K562 (cell line): ENCODE measurements around the gene CLCF1. TPM values are rescaled to one million over a fixed set of nuclear protein-coding genes. Genes with fewer than 3 reads are reported as not detected.
A peak's percentile ranks its signal among the peaks of the same experiment; 100 is the strongest.

Experiments
- ARNT ChIP-seq, 2 experiments: fragments of 450-650 bp; IDR thresholded peaks; 2 replicates each; pipeline ENCODE4 v1.6.1; 2016; ENCODE audit warnings: mild to moderate bottlenecking in 1 of 2
- ESRRB ChIP-seq: fragments of 250-450 bp; sonication (Bioruptor Pico); IDR thresholded peaks from 2 replicates; pipeline ENCODE4 v1.5.0; 2020; ENCODE audit warnings: mild to moderate bottlenecking, moderate library complexity, borderline replicate concordance
- FOSL1 ChIP-seq: fragments of 200-800 bp; sonication (Bioruptor generic); conservative IDR thresholded peaks from 2 replicates; pipeline ENCODE4 v1.6.1; 2016; ENCODE audit warnings: missing genetic modification characterization, missing compliant biosample characterization
- GABPB2 ChIP-seq: fragments of 250-450 bp; sonication (Bioruptor Pico); conservative IDR thresholded peaks from 2 replicates; pipeline ENCODE4 v1.5.1; 2021; ENCODE audit warnings: mild to moderate bottlenecking
- HIVEP1 ChIP-seq: fragments of 250-450 bp; sonication (Bioruptor Pico); IDR thresholded peaks from 2 replicates; pipeline ENCODE4 v1.4.0; 2020; ENCODE audit warnings: mild to moderate bottlenecking
- MAFF ChIP-seq: IDR thresholded peaks from 2 replicates; pipeline ENCODE4 v1.6.1; 2012; ENCODE audit warnings: low read length, improper control_type of control experiment
- NCOA1 ChIP-seq: fragments of 450-650 bp; IDR thresholded peaks from 2 replicates; pipeline ENCODE4 v1.6.1; 2016; ENCODE audit warnings: low read depth
- RBFOX2 ChIP-seq: fragments of 200-400 bp; formaldehyde crosslinking; IDR thresholded peaks from 2 replicates; pipeline ENCODE4 v1.6.1; 2017; ENCODE audit warnings: low read depth, mild to moderate bottlenecking, low read length, moderate library complexity
- RCOR1 ChIP-seq, 2 experiments: IDR thresholded peaks; 2 replicates each; pipeline ENCODE4 v1.6.1; 2012; ENCODE audit warnings: low read depth in 2 of 2, low read length in 2 of 2, borderline replicate concordance in 1 of 2, improper control_type of control experiment in 1 of 2
- ZFP1 ChIP-seq: fragments of 450-650 bp; formaldehyde crosslinking; IDR thresholded peaks from 2 replicates; pipeline ENCODE4 v1.4.0; 2020; ENCODE audit warnings: mild to moderate bottlenecking, mixed read lengths
- ZNF133 ChIP-seq: fragments of 250-450 bp; sonication (Bioruptor Pico); IDR thresholded peaks from 2 replicates; pipeline ENCODE4 v1.4.0; 2020; ENCODE audit warnings: mild to moderate bottlenecking
- ZNF212 ChIP-seq: fragments of 450-650 bp; formaldehyde crosslinking; IDR thresholded peaks from 2 replicates; pipeline ENCODE4 v1.4.0; 2020; ENCODE audit warnings: mild to moderate bottlenecking
- ZNF263 ChIP-seq: sonication (generic); formaldehyde crosslinking; IDR thresholded peaks from 2 replicates; pipeline ENCODE4 v1.8.0; 2022; ENCODE audit warnings: mild to moderate bottlenecking, missing genetic modification reagents, borderline replicate concordance
- ZNF3 ChIP-seq: fragments of 250-450 bp; sonication (Bioruptor Pico); IDR thresholded peaks from 2 replicates; pipeline ENCODE4 v1.5.0; 2021; ENCODE audit warnings: mild to moderate bottlenecking, moderate library complexity
- ZNF316 ChIP-seq: fragments of 450-650 bp; IDR thresholded peaks from 2 replicates; pipeline ENCODE4 v1.6.1; 2016
- polyA plus RNA-seq, 8 experiments: library from polyadenylated mRNA; depleted of rRNA in 4 of 8; stranded (reverse) in 5 of 8; unstranded in 3 of 8; fragments of >200 nt; fragmentation: Nextera tagmentation in 2 of 8; fragmentation: Illumina TruSeq in 1 of 8; extraction: Ambion mirVana in 2 of 8; extraction: Trizol in 1 of 8; gene quantifications; 2 replicates each; pipeline versions ENCODE4 v1.2.1 to v1.2.3, GENCODE V29; 2011 to 2014; ENCODE audit warnings: inconsistent platforms in 1 of 8, missing spikeins in 1 of 8
- total RNA-seq, 7 experiments: library from RNA; depleted of rRNA in 6 of 7; stranded (reverse); fragments of >200 nt in 6 of 7; fragmentation: Illumina TruSeq in 2 of 7; extraction: Trizol in 2 of 7; gene quantifications; 2 replicates each; pipeline versions ENCODE4 v1.2.1 to v1.2.3, GENCODE V29; 2011 to 2021; ENCODE audit warnings: low replicate concordance in 1 of 7
- TF ChIP-seq, protein P1 (sequence below): fragments of 450-650 bp; IDR thresholded peaks from 2 replicates; pipeline ENCODE4 v1.6.1; 2017; ENCODE audit warnings: antibody characterized with exemption, mild to moderate bottlenecking
- TF ChIP-seq, protein P2 (sequence below): fragments of 250-450 bp; sonication (Bioruptor Pico); IDR thresholded peaks from 2 replicates; pipeline ENCODE4 v1.8.0; 2022; ENCODE audit warnings: moderate library complexity, mild to moderate bottlenecking, inconsistent platforms
- TF ChIP-seq, protein P3 (sequence below): fragments of 200-800 bp; sonication (Bioruptor generic); IDR thresholded peaks from 2 replicates; pipeline ENCODE4 v1.6.1; 2017; ENCODE audit warnings: missing genetic modification characterization, missing compliant biosample characterization
- TF ChIP-seq, protein P4 (sequence below): fragments of 450-650 bp; IDR thresholded peaks from 2 replicates; pipeline ENCODE4 v1.6.1; 2016; ENCODE audit warnings: antibody characterized with exemption

The CLCF1 gene
- total and polyA plus RNA-seq, 9 of the 15 experiments (the other 6 are each of a cell fraction or from before 2014, with no cell fraction given) = 0.49 to 5.8 (median 3.0) TPM

DNA sequence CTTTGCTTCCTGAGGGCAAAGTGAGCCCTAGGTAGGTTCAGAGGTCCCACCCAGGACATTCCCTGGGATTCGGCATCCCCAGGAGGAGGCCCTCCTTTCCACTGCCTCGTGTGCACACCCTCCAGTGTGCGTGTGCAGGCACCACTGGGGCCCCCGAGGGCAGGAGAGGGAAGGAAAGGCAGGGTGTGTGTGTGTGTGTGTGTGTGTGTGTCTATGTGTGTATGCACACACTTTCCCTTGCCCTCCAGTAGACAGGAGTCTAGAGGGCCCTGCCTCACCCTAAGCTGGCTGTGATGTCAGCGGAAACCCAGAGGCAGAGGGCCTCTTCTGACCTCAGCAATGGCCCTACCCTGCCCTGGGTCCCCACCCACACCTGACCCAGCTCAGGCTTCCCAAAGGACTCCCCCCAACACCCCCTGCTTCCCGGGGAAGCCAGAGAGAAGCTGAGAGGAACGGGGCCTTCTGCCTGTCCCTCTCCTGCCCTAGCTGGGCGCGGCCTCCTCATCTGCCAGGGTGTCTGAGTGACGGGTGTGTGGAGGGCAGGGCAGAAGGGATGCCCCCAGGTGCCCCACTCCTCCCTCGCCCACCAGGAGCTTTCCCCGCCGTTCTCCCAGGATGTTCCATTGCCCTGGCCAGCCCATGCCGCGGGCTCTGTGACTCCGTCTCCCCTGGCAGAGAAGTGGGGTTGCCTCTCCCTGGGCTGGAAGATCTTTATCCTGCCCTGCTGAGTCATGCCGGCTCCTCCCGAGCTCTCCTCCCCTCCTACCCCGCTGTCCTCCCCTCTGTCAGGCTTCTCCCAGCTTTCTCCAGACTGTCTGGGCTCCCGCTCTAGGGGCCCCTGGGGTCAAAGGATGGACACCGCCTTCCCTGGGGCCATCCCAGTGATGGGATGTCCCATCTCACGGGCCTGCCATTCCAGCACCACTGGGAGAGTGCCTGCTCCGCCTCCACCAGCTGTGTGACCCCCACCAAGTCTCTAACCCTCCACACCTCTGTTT is 6.0 kb upstream of the CLCF1 start (continued):
- TF ChIP-seq, protein P1, sequence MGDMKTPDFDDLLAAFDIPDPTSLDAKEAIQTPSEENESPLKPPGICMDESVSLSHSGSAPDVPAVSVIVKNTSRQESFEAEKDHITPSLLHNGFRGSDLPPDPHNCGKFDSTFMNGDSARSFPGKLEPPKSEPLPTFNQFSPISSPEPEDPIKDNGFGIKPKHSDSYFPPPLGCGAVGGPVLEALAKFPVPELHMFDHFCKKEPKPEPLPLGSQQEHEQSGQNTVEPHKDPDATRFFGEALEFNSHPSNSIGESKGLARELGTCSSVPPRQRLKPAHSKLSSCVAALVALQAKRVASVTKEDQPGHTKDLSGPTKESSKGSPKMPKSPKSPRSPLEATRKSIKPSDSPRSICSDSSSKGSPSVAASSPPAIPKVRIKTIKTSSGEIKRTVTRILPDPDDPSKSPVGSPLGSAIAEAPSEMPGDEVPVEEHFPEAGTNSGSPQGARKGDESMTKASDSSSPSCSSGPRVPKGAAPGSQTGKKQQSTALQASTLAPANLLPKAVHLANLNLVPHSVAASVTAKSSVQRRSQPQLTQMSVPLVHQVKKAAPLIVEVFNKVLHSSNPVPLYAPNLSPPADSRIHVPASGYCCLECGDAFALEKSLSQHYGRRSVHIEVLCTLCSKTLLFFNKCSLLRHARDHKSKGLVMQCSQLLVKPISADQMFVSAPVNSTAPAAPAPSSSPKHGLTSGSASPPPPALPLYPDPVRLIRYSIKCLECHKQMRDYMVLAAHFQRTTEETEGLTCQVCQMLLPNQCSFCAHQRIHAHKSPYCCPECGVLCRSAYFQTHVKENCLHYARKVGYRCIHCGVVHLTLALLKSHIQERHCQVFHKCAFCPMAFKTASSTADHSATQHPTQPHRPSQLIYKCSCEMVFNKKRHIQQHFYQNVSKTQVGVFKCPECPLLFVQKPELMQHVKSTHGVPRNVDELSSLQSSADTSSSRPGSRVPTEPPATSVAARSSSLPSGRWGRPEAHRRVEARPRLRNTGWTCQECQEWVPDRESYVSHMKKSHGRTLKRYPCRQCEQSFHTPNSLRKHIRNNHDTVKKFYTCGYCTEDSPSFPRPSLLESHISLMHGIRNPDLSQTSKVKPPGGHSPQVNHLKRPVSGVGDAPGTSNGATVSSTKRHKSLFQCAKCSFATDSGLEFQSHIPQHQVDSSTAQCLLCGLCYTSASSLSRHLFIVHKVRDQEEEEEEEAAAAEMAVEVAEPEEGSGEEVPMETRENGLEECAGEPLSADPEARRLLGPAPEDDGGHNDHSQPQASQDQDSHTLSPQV = peak; percentile 93
- no peak for TF ChIP-seq ESRRB (CRISPR knock-in tag)
- TF ChIP-seq RCOR1 (IDR thresholded peaks at IDR 0.05; ENCODE audit: borderline replicate concordance in 1 of 2, low read depth in 2 of 2, low read length in 2 of 2) = peak in 1 of 2 experiments; percentile 54; a peak in 1 of 4 replicates
- TF ChIP-seq, protein P2, sequence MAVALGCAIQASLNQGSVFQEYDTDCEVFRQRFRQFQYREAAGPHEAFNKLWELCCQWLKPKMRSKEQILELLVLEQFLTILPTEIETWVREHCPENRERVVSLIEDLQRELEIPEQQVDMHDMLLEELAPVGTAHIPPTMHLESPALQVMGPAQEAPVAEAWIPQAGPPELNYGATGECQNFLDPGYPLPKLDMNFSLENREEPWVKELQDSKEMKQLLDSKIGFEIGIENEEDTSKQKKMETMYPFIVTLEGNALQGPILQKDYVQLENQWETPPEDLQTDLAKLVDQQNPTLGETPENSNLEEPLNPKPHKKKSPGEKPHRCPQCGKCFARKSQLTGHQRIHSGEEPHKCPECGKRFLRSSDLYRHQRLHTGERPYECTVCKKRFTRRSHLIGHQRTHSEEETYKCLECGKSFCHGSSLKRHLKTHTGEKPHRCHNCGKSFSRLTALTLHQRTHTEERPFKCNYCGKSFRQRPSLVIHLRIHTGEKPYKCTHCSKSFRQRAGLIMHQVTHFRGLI (CRISPR knock-in tag) = no peak
- TF ChIP-seq MAFF = peak; percentile 63
- TF ChIP-seq, protein P3, sequence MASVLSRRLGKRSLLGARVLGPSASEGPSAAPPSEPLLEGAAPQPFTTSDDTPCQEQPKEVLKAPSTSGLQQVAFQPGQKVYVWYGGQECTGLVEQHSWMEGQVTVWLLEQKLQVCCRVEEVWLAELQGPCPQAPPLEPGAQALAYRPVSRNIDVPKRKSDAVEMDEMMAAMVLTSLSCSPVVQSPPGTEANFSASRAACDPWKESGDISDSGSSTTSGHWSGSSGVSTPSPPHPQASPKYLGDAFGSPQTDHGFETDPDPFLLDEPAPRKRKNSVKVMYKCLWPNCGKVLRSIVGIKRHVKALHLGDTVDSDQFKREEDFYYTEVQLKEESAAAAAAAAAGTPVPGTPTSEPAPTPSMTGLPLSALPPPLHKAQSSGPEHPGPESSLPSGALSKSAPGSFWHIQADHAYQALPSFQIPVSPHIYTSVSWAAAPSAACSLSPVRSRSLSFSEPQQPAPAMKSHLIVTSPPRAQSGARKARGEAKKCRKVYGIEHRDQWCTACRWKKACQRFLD (CRISPR knock-in tag) = peak; percentile 33; the same call in 1 of the 2 replicates
- TF ChIP-seq FOSL1 = peak; percentile 92
- TF ChIP-seq, protein P4, sequence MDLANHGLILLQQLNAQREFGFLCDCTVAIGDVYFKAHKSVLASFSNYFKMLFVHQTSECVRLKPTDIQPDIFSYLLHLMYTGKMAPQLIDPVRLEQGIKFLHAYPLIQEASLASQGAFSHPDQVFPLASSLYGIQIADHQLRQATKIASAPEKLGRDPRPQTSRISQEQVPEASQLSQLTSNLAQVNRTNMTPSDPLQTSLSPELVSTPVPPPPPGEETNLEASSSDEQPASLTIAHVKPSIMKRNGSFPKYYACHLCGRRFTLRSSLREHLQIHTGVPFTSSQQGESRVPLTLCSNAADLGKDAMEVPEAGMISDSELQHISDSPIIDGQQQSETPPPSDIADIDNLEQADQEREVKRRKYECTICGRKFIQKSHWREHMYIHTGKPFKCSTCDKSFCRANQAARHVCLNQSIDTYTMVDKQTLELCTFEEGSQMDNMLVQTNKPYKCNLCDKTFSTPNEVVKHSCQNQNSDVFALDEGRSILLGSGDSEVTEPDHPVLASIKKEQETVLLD = peak; percentile 71
- TF ChIP-seq ZNF316 = peak; percentile 87
- TF ChIP-seq ZNF263 (CRISPR knock-in tag) = peak; percentile 98
- 0 out of 2 replicates have a peak, but pooled peaks have one; percentile 21 for TF ChIP-seq NCOA1
- no peak for TF ChIP-seq GABPB2 (CRISPR knock-in tag)
- peak; percentile 53; the same call in 1 of the 2 replicates for TF ChIP-seq ZNF212 (CRISPR knock-in tag)
- TF ChIP-seq ZFP1 (CRISPR knock-in tag) = 0 out of 2 replicates have a peak, but pooled peaks have one; percentile 26
- TF ChIP-seq HIVEP1 (CRISPR knock-in tag) = 0 out of 2 replicates have a peak, but pooled peaks have one; percentile 25
- peak; percentile 68 for TF ChIP-seq RBFOX2
- no peak for TF ChIP-seq ZNF3 (CRISPR knock-in tag)
- 0 out of 2 replicates have a peak, but pooled peaks have one; percentile 15 for TF ChIP-seq ZNF133 (CRISPR knock-in tag)
- TF ChIP-seq ARNT (IDR thresholded peaks at IDR 0.05) = no peak
